Motor neuron (in vitro differentiated cells): ENCODE results near the gene OPRL1. TPM values are rescaled to one million over a fixed set of nuclear protein-coding genes. Genes with fewer than 3 reads are reported as not detected.

Experiments used
- ATAC-seq, 8 experiments: fragments of 200-7000 bp; cut with Tn5 transposase; replicated peaks in 6 of 8; 2 replicates each; pipeline ENCODE4 v1.8.0; 2021; ENCODE audit warnings: mild to moderate bottlenecking in 8 of 8, moderate library complexity in 8 of 8
- H3K27ac ChIP-seq, 2 donors: fragments of 250-450 bp; sonication (Bioruptor Pico); 2 replicates each; pipeline ENCODE4 v1.9.0; 2021; ENCODE audit warnings: antibody characterized with exemption in 2 of 2, mild to moderate bottlenecking in 2 of 2, moderate library complexity in 1 of 2
- H3K4me1 ChIP-seq, 2 donors: fragments of 250-450 bp; sonication (Bioruptor Pico); replicated peaks in 1 of 2; 2 replicates each; pipeline ENCODE4 v1.6.1; 2021; ENCODE audit warnings: antibody characterized with exemption in 2 of 2, mild to moderate bottlenecking in 2 of 2, moderate library complexity in 1 of 2
- H3K4me3 ChIP-seq, 5 donors: fragments of 250-450 bp; sonication (Bioruptor Pico); 2 replicates each; pipeline ENCODE4 v1.9.0; 2021; ENCODE audit warnings: antibody characterized with exemption in 5 of 5, mild to moderate bottlenecking in 5 of 5, moderate library complexity in 4 of 5
- WGBS, 10 experiments: fragments of 450-650 bp; shearing (Covaris generic); methylation state at CpG; one replicate each; pipeline ENCODE4 v1.0.0; 2022; 5-methylcytosine and 5-hydroxymethylcytosine counted together
- in situ Hi-C, 9 experiments: fragments of 400-800 bp; cut with MboI; loops; one replicate each; pipeline ENCODE4 v1.15.0; 2021; ENCODE audit warnings: low sequenced_read_pairs in 9 of 9, low pct_unique_long_range_greater_than_20kb in 2 of 9; ENCODE audit not compliant: unreplicated experiment in 9 of 9
- total RNA-seq, 8 experiments: library from RNA; unstranded; fragments of 300-600 nt; gene quantifications; 2 replicates each; pipeline versions ENCODE4 v1.2.3 to v1.2.4, GENCODE V29; 2022

The OPRL1 gene
- total RNA-seq, 8 experiments from 2014 or later, result 0.15 to 3.1 (median 1.5) TPM

DNA sequence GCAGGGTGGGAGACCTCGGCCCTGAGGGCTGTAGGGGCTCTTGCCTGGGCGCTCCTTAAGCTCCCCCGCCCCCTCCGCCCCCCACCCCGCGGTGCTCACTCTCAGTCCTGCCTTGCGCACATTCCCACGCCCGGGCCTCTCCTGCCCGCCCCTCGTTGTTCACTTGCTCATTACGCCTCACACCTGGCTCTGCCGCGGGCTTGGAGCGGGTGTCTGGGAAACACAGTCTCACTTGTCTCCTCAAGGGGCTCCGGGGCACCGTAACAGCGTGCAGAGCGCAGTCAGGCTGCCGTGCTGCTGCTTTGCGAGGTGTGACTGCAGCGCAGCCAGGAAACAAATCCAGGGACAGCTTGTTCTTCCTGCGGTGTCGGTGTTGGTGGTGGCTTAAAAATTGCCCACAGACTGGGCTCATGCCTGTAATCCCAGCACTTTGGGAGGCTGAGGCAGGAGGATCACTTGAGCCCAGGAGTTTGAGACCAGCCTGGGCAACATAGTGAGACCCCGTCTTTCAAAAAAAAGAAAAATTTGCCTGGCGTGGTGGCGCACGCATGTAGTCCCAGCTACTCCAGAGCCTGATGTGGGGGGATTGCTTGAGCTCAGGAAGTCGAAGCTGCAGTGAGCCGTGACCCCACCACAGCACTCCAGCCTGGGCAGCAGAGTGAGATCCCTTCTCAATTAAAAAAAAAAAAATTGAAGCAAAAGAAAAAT, 22.9 kb downstream of the OPRL1 start:
- Histone ChIP-seq H3K27ac (peak overlapping the region in 1 of 2 donors; percentile 72), H3K4me3 (peak overlapping the region; percentile 19 to 37 (median 28)), H3K4me1 (peaks cover 15 to 21% of the 10 kb centered on the region in 2 donors)
- 38 to 69% (median 60%) methylated on average over 2 to 7 of the region's 30 CpGs; no CpG with 5 or more reads in 6 of the 10 experiments for WGBS, 10 experiments
- peak in 6 of 8 experiments; percentile 36 to 76 (median 70) for ATAC-seq
- in situ Hi-C loops, result no loop called here

GRCh38 chr20:64103871-64104666, 24.2 kb downstream of the OPRL1 start:
- H3K4me1 ChIP-seq, result peaks cover 19 to 21% of the 10 kb centered on the region in 2 donors
- H3K27ac ChIP-seq, result no peak overlapping the region
- WGBS, 10 experiments, result 33 to 100% (median 68%) methylated on average over 3 to 6 of the region's 20 CpGs; no CpG with 5 or more reads in 5 of the 10 experiments
- in situ Hi-C loops, result no loop called here
- no peak for ATAC-seq
- no peak overlapping the region for H3K4me3 ChIP-seq

DNA sequence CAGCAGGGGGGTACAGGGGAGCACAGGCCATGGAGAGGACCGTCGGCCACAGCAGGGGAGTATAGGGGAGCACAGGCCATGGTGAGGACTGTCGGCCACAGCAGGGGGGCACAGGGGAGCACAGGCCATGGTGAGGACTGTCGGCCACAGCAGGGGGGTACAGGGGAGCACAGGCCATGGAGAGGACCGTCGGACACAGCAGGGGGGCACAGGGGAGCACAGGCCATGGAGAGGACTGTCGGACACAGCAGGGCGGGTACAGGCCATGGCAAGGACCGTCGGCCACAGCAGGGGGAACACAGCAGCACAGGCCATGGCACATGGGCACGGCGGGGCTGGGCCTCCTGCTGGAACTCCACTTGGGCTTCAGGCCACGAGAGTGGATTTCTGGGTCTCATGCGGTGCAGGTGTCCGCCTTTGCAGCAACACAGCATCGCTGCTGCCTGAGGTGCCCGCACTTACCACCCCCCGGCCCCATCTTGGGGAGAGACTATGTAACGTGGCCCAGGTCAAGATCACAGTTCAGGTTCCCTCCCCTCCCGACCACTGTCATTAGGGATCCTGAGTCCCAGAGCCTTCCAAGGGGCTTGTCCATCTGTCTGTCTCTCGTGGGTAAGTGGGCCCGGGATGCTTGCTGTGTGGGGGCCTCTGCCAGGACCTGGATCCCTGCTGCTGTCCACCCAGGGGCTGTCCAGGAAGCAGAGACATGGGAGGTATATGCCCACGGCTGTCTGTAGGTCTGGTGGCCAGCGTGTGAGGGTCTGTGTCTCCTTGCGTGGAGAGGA, 25.0 kb downstream of the OPRL1 start:
- Histone ChIP-seq H3K4me3 (no peak overlapping the region), H3K4me1 (peaks cover 19 to 22% of the 10 kb centered on the region in 2 donors), H3K27ac (no peak overlapping the region)
- WGBS, 10 experiments, result 85 to 100% (median 100%) methylated on average over 2 to 4 of the region's 25 CpGs; no CpG with 5 or more reads in 7 of the 10 experiments
- no peak for ATAC-seq
- in situ Hi-C loops, result no loop called here

DNA sequence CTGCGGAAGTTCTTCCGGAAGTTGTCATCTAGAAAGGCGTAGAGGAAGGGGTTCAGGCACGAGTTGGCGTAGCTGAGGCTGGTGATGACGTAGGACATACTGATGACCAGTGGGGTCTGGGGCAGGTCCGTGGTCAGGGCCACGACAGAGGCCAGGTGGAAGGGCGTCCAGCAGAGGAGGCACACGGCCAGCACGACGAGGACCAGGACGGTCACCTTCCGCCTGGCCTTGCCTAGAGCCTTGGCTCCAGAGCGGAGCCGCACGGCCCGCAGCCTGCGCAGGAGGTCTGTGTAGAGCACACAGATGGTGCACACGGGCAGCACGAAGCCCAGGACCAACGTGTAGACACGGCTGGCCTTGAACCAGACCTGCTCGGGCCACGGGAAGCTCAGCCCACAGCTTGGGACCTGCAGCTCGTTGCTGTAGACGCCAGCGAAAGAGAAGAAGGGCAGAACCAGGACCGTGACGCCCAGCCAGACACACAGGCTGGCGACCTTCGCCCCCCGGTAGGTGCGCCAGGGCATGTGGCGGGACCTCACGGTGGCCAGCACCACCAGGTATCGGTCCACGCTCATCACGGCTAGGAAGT, 26.1 kb downstream of the OPRL1 start:
- in situ Hi-C loops, result no loop called here
- no peak overlapping the region for H3K27ac ChIP-seq
- ATAC-seq, result no peak
- no peak overlapping the region for H3K4me3 ChIP-seq
- 93 to 97% methylated on average over 9 to 12 of the region's 39 CpGs; no CpG with 5 or more reads in 8 of the 10 experiments for WGBS, 10 experiments
- H3K4me1 ChIP-seq, result peaks cover 30 to 32% of the 10 kb centered on the region in 2 donors

DNA sequence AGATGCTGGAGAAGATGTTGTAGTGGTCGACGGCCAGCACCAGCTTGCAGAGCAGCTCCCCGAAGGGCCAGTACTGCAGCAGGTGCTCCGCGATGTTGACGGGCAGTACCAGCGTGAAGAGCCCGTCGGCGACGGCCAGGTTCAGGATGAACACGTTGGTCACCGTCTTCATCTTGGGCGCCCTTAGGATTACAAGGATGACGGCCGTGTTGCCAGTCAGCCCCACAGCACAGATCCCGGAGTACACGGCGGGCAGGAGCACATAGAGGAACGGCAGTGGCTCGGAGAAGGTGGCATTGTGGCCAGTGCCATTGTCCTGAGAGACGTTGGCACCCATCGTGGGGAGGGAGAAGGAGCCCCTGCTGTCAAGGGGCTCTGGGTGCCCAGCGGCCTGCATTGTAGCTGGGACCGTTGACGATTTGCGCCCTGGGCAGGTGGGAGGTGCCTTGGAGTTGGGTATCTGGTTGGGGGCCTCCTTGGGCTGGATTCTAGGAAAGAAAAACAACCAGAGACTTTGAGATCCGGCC, 26.6 kb downstream of the OPRL1 start:
- in situ Hi-C loops, result no loop called here
- H3K27ac ChIP-seq, result no peak overlapping the region
- no peak for ATAC-seq
- 40 to 100% (median 85%) methylated on average over 1 to 9 of the region's 28 CpGs; no CpG with 5 or more reads in 5 of the 10 experiments for WGBS, 10 experiments
- no peak overlapping the region for H3K4me3 ChIP-seq
- peaks cover 36% of the 10 kb centered on the region in 2 donors for H3K4me1 ChIP-seq

DNA sequence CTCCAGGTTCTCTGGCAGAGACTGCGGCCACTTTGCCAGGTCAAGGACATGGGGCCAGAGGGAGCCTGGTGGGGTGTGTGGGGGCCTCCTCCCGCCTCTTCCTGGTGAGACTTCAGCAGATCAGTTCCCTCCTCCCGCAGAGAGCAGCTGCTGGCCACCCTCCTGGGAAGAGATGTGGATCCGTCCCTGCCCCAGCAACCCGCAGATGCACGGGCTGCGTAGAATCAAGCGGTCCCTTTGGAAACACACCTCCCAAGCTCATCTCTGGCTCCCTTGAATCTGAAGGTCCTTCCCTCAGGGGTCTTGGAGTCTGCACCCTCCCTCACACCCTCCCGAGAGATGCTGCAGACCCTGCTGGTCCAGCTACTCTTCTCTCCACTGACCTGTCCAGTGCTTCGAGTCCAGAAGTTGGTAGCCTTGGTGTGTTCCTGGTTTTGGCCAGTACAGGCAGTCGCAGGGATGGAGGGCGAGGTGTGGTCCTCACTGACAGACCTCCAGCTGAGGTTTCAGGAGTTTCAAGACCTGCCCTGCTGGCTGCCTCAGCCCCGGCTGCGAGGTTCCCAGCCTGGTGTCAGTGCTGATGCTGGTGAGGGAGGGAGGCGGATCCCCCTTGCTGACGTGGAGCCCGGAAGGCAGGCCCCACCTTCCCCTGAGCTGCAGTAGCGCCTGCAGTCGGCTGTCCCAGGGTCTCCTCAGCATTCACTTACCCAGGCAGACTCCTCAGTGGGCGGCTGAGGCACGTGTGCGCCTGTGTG, 27.3 kb downstream of the OPRL1 start, which contains the start of gene NPBWR2:
NPBWR2 (minus strand) TSS at position 585 of the 755 bp plus-strand sequence. CDS start 734 bp downstream, outside the sequence.
- peak within 1 kb of the TSS in 1 of 5 donors; percentile 23 for H3K4me3 ChIP-seq
- peaks cover 42 to 43% of the 10 kb centered on the region in 2 donors for H3K4me1 ChIP-seq
- peak; percentile 26 to 78 (median 68) for ATAC-seq
- in situ Hi-C loops, result no loop called here
- H3K27ac ChIP-seq, result no peak within 1 kb of the TSS
- WGBS, 10 experiments, result 20 to 73% (median 40%) methylated on average over 1 to 7 of the region's 22 CpGs; no CpG with 5 or more reads in 5 of the 10 experiments

DNA sequence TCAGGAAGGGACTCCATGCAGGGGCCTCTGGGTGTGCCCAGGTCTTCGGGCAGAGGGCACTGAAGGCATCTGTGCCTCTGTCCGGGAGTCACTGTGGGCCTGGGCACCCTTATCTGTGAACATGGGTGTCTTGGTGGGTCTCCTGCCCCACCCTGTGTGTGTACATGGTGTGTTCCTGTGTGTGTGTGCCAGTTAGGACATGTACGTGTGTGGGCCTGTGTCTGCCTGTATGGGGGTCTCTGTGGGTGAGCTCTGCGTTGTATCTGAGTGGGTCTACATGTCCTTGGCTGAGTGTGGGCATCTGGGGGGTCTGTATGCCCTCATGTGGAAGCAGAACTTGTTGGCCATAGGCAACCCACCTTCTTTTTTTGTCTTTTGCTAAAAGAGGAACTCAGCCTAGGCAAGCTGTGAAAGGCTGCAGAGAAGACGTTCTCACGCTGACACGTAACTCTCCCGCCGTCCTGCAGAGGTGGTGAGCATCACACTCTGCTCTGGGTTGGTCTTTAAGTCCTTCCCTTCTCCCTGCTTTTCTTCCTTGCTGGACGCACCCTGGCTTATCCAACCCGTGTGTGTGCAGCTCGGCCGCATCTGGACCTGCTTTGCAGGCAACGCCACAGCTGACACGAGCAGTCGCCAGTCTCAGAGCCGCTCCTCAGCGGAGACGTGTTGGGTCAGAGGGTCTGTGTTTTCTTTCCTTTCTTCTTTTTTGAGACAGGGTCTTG, 28.0 kb downstream of the OPRL1 start:
- no peak overlapping the region for H3K27ac ChIP-seq
- 20 to 100% (median 76%) methylated on average over 1 to 6 of the region's 19 CpGs; no CpG with 5 or more reads in 4 of the 10 experiments for WGBS, 10 experiments
- peak in 1 of 8 experiments; percentile 83 for ATAC-seq
- in situ Hi-C loops, result no loop called here
- H3K4me1 ChIP-seq, result peaks cover 44 to 47% of the 10 kb centered on the region in 2 donors
- no peak overlapping the region for H3K4me3 ChIP-seq

GRCh38 chr20:64108731-64109681, 29.1 kb downstream of the OPRL1 start:
- in situ Hi-C loops, result no loop called here
- WGBS, 10 experiments, result 80 to 100% (median 90%) methylated on average over 2 to 4 of the region's 26 CpGs; no CpG with 5 or more reads in 7 of the 10 experiments

GRCh38 chr20:64109831-64110391, 30.0 kb downstream of the OPRL1 start:
- 30 to 100% (median 76%) methylated on average over 1 to 6 of the region's 16 CpGs; no CpG with 5 or more reads in 5 of the 10 experiments for WGBS, 10 experiments

More at GRCh38 chr20:64108731-64109681, 29.1 kb downstream of the OPRL1 start:
- peak in 3 of 8 experiments; percentile 19 to 69 (median 52) for ATAC-seq
- H3K27ac ChIP-seq, result no peak overlapping the region
- no peak overlapping the region for H3K4me3 ChIP-seq
- H3K4me1 ChIP-seq, result peaks cover 41 to 50% of the 10 kb centered on the region in 2 donors

More at GRCh38 chr20:64109831-64110391, 30.0 kb downstream of the OPRL1 start:
- in situ Hi-C loops, result no loop called here
- peak in 2 of 8 experiments; percentile 8 to 10 for ATAC-seq
- Histone ChIP-seq H3K4me3 (no peak overlapping the region), H3K27ac (no peak overlapping the region), H3K4me1 (peaks cover 42 to 51% of the 10 kb centered on the region in 2 donors)
